GM19025 (cell line): ENCODE measurements around the gene ETFBKMT.
A peak's percentile ranks its signal among the peaks of the same experiment; 100 is the strongest.
"Not testable (repeated sequence)": the region's sequence is repeated elsewhere in the genome, so short reads cannot be mapped to it uniquely, and the experiment has no call there.

Experiments used
- ATAC-seq: cut with Tn5 transposase; IDR thresholded peaks from one replicate; pipeline ENCODE4 v1.9.1; 2021; ENCODE audit warnings: mild to moderate bottlenecking, low read depth, moderate library complexity; ENCODE audit not compliant: unreplicated experiment

ETFBKMT gene

GRCh38 chr12:31655208-31655607, 4.3 kb upstream of the ETFBKMT start:
- no peak for ATAC-seq

- no peak for ATAC-seq
Observed at GRCh38 chr12:31655792-31656191, 3.7 kb upstream of the ETFBKMT start.

GRCh38 chr12:31658471-31659086, 909 bp upstream of the ETFBKMT start:
- ATAC-seq: no peak

GRCh38 chr12:31662176-31662849, 2.8 kb downstream of the ETFBKMT start:
- no peak for ATAC-seq

- ATAC-seq: no peak
Observed at GRCh38 chr12:31663576-31663975, 4.1 kb downstream of the ETFBKMT start.

- no peak for ATAC-seq
Observed at GRCh38 chr12:31664038-31664437, 4.5 kb downstream of the ETFBKMT start.

- no peak for ATAC-seq
Observed at GRCh38 chr12:31669020-31669419, 9.5 kb downstream of the ETFBKMT start.

GRCh38 chr12:31669582-31669981, 10.1 kb downstream of the ETFBKMT start:
- ATAC-seq: not testable (repeated sequence)

- no peak for ATAC-seq
Observed at GRCh38 chr12:31672521-31672920, 13.0 kb downstream of the ETFBKMT start.

GRCh38 chr12:31682136-31682962, 22.9 kb downstream of the ETFBKMT start:
- ATAC-seq: peak; percentile 86

GRCh38 chr12:31685801-31686200, 26.3 kb downstream of the ETFBKMT start:
- ATAC-seq: no peak

GRCh38 chr12:31687101-31687527, 27.6 kb downstream of the ETFBKMT start:
- no peak for ATAC-seq

GRCh38 chr12:31689921-31690320, 30.4 kb downstream of the ETFBKMT start:
- not testable (repeated sequence) for ATAC-seq

GRCh38 chr12:31702047-31702446, 42.6 kb downstream of the ETFBKMT start:
- no peak for ATAC-seq

- ATAC-seq: no peak
Observed at GRCh38 chr12:31705621-31706020, 46.1 kb downstream of the ETFBKMT start.

- ATAC-seq: not testable (repeated sequence)
Observed at GRCh38 chr12:31708118-31708517, 48.6 kb downstream of the ETFBKMT start.

GRCh38 chr12:31710021-31710818, 50.7 kb downstream of the ETFBKMT start:
- ATAC-seq: no peak

GRCh38 chr12:31712877-31713276, 53.4 kb downstream of the ETFBKMT start:
- ATAC-seq: no peak

- ATAC-seq: peak; percentile 5
Observed at GRCh38 chr12:31714406-31715271, 55.2 kb downstream of the ETFBKMT start.
